Prostate gland (tissue), 2 donors: ENCODE data around the gene SSU72.

ENCODE experiments used
- CTCF ChIP-seq, 4 experiments: fragments of 200-600 bp in 2 of 4; fragments of 450-650 bp in 2 of 4; sonication (generic) in 2 of 4; IDR thresholded peaks; 1 replicate in 3 of 4; 2 replicates in 1 of 4; pipeline ENCODE4 v1.5.1; 2016 to 2019; ENCODE audit warnings: antibody characterized with exemption in 4 of 4, mild to moderate bottlenecking in 2 of 4, moderate library complexity in 2 of 4
- POLR2A ChIP-seq: fragments of 450-650 bp; IDR thresholded peaks from one replicate; pipeline ENCODE4 v1.6.1; 2016; ENCODE audit warnings: antibody characterized with exemption, mild to moderate bottlenecking
- POLR2AphosphoS5 ChIP-seq: sonication (generic); formaldehyde crosslinking; IDR thresholded peaks from one replicate; pipeline ENCODE4 v1.6.1; 2017; ENCODE audit warnings: antibody characterized with exemption

GRCh38 chr1:1554926-1555915 lies 19.4 kb downstream of the SSU72 start:
- TF ChIP-seq CTCF (IDR thresholded peaks at IDR 0.05) = no peak
- no peak for TF ChIP-seq POLR2AphosphoS5
- no peak for TF ChIP-seq POLR2A
